Measurements from ENCODE around the gene PCK1.

The PCK1 gene

GRCh38 chr20:57540890-57541580 lies 19.9 kb upstream of the PCK1 start:
- no peak overlapping the region for H3K4me3 ChIP-seq (ENCODE audit: insufficient read depth in 1 of 2, low read depth in 1 of 2, low read length in 2 of 2)

GRCh38 chr20:57543754-57544153 lies 17.2 kb upstream of the PCK1 start:
- DNase-seq = no peak
- Histone ChIP-seq H3K4me2 (ENCODE audit: low read length, poor library complexity, severe bottlenecking) (no peak overlapping the region), H2AK5ac (ENCODE audit: low read length, severe bottlenecking) (no peak overlapping the region), H2BK120ac (ENCODE audit: low read depth, low read length) (no peak overlapping the region), H3K9ac (ENCODE audit: low read length) (no peak overlapping the region), H3K36me3 (ENCODE audit: control insufficient read depth in 1 of 2, insufficient read depth in 2 of 2, low read depth in 1 of 2, low read length in 2 of 2) (no peaks in the 10 kb centered on the region), H3K4me3 (ENCODE audit: insufficient read depth in 1 of 2, low read depth in 1 of 2, low read length in 2 of 2) (no peak overlapping the region), H4K91ac (ENCODE audit: low read length) (no peak overlapping the region), H2BK5ac (ENCODE audit: low read depth, low read length, poor library complexity, severe bottlenecking) (no peak overlapping the region), H4K8ac (ENCODE audit: low read length) (no peak overlapping the region), H3K14ac (ENCODE audit: low read length in 2 of 2) (no peak overlapping the region), H3K27ac (ENCODE audit: low read length, poor library complexity, severe bottlenecking) (no peak overlapping the region), H3K18ac (ENCODE audit: low read depth in 1 of 2, low read length in 2 of 2) (no peak overlapping the region), H3K27me3 (ENCODE audit: control insufficient read depth in 1 of 2, insufficient read depth in 1 of 2, low read length in 2 of 2) (peaks cover 39 to 80% of the 10 kb centered on the region in 2 experiments), H3K4ac (ENCODE audit: low read depth in 1 of 2, low read length in 2 of 2) (no peak overlapping the region), H2AFZ (ENCODE audit: low read depth, low read length) (no peak overlapping the region), H2BK12ac (ENCODE audit: low read length in 2 of 2) (no peak overlapping the region), H3K9me3 (ENCODE audit: control insufficient read depth, low read length) (no peaks in the 10 kb centered on the region), H3K23ac (ENCODE audit: low read length in 2 of 2) (no peak overlapping the region), H3K79me1 (replicated peaks; ENCODE audit: low read length, poor library complexity, severe bottlenecking) (no peaks in the 10 kb centered on the region), H2BK15ac (ENCODE audit: low read depth, poor library complexity, severe bottlenecking) (no peak overlapping the region), H3K4me1 (ENCODE audit: control insufficient read depth, insufficient read depth, low read depth, low read length) (no peaks in the 10 kb centered on the region)
- 38% methylated on average over 2 of the region's 2 CpGs for WGBS

More at GRCh38 chr20:57540890-57541580, 19.9 kb upstream of the PCK1 start:
- H3K36me3 ChIP-seq (ENCODE audit: control insufficient read depth in 1 of 2, insufficient read depth in 2 of 2, low read depth in 1 of 2, low read length in 2 of 2) = no peaks in the 10 kb centered on the region
- H3K79me1 ChIP-seq (replicated peaks; ENCODE audit: low read length, poor library complexity, severe bottlenecking) = no peaks in the 10 kb centered on the region
- H3K4ac ChIP-seq (ENCODE audit: low read depth in 1 of 2, low read length in 2 of 2) = no peak overlapping the region
- H3K14ac ChIP-seq (ENCODE audit: low read length in 2 of 2) = no peak overlapping the region
- peaks cover 42 to 80% of the 10 kb centered on the region in 2 experiments for H3K27me3 ChIP-seq (ENCODE audit: control insufficient read depth in 1 of 2, insufficient read depth in 1 of 2, low read length in 2 of 2)
- no peak overlapping the region for H2BK15ac ChIP-seq (ENCODE audit: low read depth, poor library complexity, severe bottlenecking)
- no peak overlapping the region for H2BK5ac ChIP-seq (ENCODE audit: low read depth, low read length, poor library complexity, severe bottlenecking)
- H3K9me3 ChIP-seq (ENCODE audit: control insufficient read depth, low read length) = peaks cover 11% of the 10 kb centered on the region
- H2BK120ac ChIP-seq (ENCODE audit: low read depth, low read length) = no peak overlapping the region
- no peak overlapping the region for H4K91ac ChIP-seq (ENCODE audit: low read length)
- H3K18ac ChIP-seq (ENCODE audit: low read depth in 1 of 2, low read length in 2 of 2) = no peak overlapping the region
- H2AFZ ChIP-seq (ENCODE audit: low read depth, low read length) = no peak overlapping the region
- no peak for DNase-seq
- H3K9ac ChIP-seq (ENCODE audit: low read length) = no peak overlapping the region
- no peak overlapping the region for H3K27ac ChIP-seq (ENCODE audit: low read length, poor library complexity, severe bottlenecking)
- no peaks in the 10 kb centered on the region for H3K4me1 ChIP-seq (ENCODE audit: control insufficient read depth, insufficient read depth, low read depth, low read length)
- no peak overlapping the region for H3K4me2 ChIP-seq (ENCODE audit: low read length, poor library complexity, severe bottlenecking)
- H2AK5ac ChIP-seq (ENCODE audit: low read length, severe bottlenecking) = no peak overlapping the region
- 80% methylated on average over 17 of the region's 17 CpGs for WGBS
- no peak overlapping the region for H4K8ac ChIP-seq (ENCODE audit: low read length)
- no peak overlapping the region for H2BK12ac ChIP-seq (ENCODE audit: low read length in 2 of 2)
- no peak overlapping the region for H3K23ac ChIP-seq (ENCODE audit: low read length in 2 of 2)

- no peak overlapping the region for H2BK120ac ChIP-seq (ENCODE audit: low read depth, low read length)
- H3K27ac ChIP-seq (ENCODE audit: low read length, poor library complexity, severe bottlenecking) = no peak overlapping the region
- H3K4me3 ChIP-seq (ENCODE audit: insufficient read depth in 1 of 2, low read depth in 1 of 2, low read length in 2 of 2) = no peak overlapping the region
- no peaks in the 10 kb centered on the region for H3K9me3 ChIP-seq (ENCODE audit: control insufficient read depth, low read length)
- H2AFZ ChIP-seq (ENCODE audit: low read depth, low read length) = no peak overlapping the region
- no peak overlapping the region for H2AK5ac ChIP-seq (ENCODE audit: low read length, severe bottlenecking)
- H2BK15ac ChIP-seq (ENCODE audit: low read depth, poor library complexity, severe bottlenecking) = no peak overlapping the region
- no peaks in the 10 kb centered on the region for H3K79me1 ChIP-seq (replicated peaks; ENCODE audit: low read length, poor library complexity, severe bottlenecking)
- no peaks in the 10 kb centered on the region for H3K4me1 ChIP-seq (ENCODE audit: control insufficient read depth, insufficient read depth, low read depth, low read length)
- peaks cover 39 to 85% of the 10 kb centered on the region in 2 experiments for H3K27me3 ChIP-seq (ENCODE audit: control insufficient read depth in 1 of 2, insufficient read depth in 1 of 2, low read length in 2 of 2)
- no peak overlapping the region for H3K18ac ChIP-seq (ENCODE audit: low read depth in 1 of 2, low read length in 2 of 2)
- H4K8ac ChIP-seq (ENCODE audit: low read length) = no peak overlapping the region
- H3K23ac ChIP-seq (ENCODE audit: low read length in 2 of 2) = no peak overlapping the region
- H2BK5ac ChIP-seq (ENCODE audit: low read depth, low read length, poor library complexity, severe bottlenecking) = no peak overlapping the region
- H3K4ac ChIP-seq (ENCODE audit: low read depth in 1 of 2, low read length in 2 of 2) = no peak overlapping the region
- H3K14ac ChIP-seq (ENCODE audit: low read length in 2 of 2) = no peak overlapping the region
- no peaks in the 10 kb centered on the region for H3K36me3 ChIP-seq (ENCODE audit: control insufficient read depth in 1 of 2, insufficient read depth in 2 of 2, low read depth in 1 of 2, low read length in 2 of 2)
- H2BK12ac ChIP-seq (ENCODE audit: low read length in 2 of 2) = no peak overlapping the region
- H4K91ac ChIP-seq (ENCODE audit: low read length) = no peak overlapping the region
- 74% methylated on average over 12 of the region's 12 CpGs for WGBS
- H3K4me2 ChIP-seq (ENCODE audit: low read length, poor library complexity, severe bottlenecking) = no peak overlapping the region
- no peak overlapping the region for H3K9ac ChIP-seq (ENCODE audit: low read length)
- no peak for DNase-seq
Measured at GRCh38 chr20:57544838-57545564, 15.9 kb upstream of the PCK1 start.

GRCh38 chr20:57545927-57546662 lies 14.8 kb upstream of the PCK1 start:
- no peak overlapping the region for H3K9ac ChIP-seq (ENCODE audit: low read length)
- H3K9me3 ChIP-seq (ENCODE audit: control insufficient read depth, low read length) = no peaks in the 10 kb centered on the region
- no peak overlapping the region for H3K18ac ChIP-seq (ENCODE audit: low read depth in 1 of 2, low read length in 2 of 2)
- no peak overlapping the region for H2BK12ac ChIP-seq (ENCODE audit: low read length in 2 of 2)
- no peak overlapping the region for H3K4me2 ChIP-seq (ENCODE audit: low read length, poor library complexity, severe bottlenecking)
- H3K4me1 ChIP-seq (ENCODE audit: control insufficient read depth, insufficient read depth, low read depth, low read length) = no peaks in the 10 kb centered on the region
- no peak overlapping the region for H3K4ac ChIP-seq (ENCODE audit: low read depth in 1 of 2, low read length in 2 of 2)
- no peak overlapping the region for H3K23ac ChIP-seq (ENCODE audit: low read length in 2 of 2)
- peaks cover 31 to 83% of the 10 kb centered on the region in 2 experiments for H3K27me3 ChIP-seq (ENCODE audit: control insufficient read depth in 1 of 2, insufficient read depth in 1 of 2, low read length in 2 of 2)
- DNase-seq = no peak
- WGBS = 81% methylated on average over 12 of the region's 12 CpGs
- H3K27ac ChIP-seq (ENCODE audit: low read length, poor library complexity, severe bottlenecking) = no peak overlapping the region
- no peak overlapping the region for H4K8ac ChIP-seq (ENCODE audit: low read length)
- H2AFZ ChIP-seq (ENCODE audit: low read depth, low read length) = no peak overlapping the region
- H2AK5ac ChIP-seq (ENCODE audit: low read length, severe bottlenecking) = no peak overlapping the region
- H2BK120ac ChIP-seq (ENCODE audit: low read depth, low read length) = no peak overlapping the region
- no peaks in the 10 kb centered on the region for H3K36me3 ChIP-seq (ENCODE audit: control insufficient read depth in 1 of 2, insufficient read depth in 2 of 2, low read depth in 1 of 2, low read length in 2 of 2)
- no peak overlapping the region for H4K91ac ChIP-seq (ENCODE audit: low read length)
- no peak overlapping the region for H2BK15ac ChIP-seq (ENCODE audit: low read depth, poor library complexity, severe bottlenecking)
- H3K14ac ChIP-seq (ENCODE audit: low read length in 2 of 2) = no peak overlapping the region
- H2BK5ac ChIP-seq (ENCODE audit: low read depth, low read length, poor library complexity, severe bottlenecking) = no peak overlapping the region
- no peak overlapping the region for H3K4me3 ChIP-seq (ENCODE audit: insufficient read depth in 1 of 2, low read depth in 1 of 2, low read length in 2 of 2)
- no peaks in the 10 kb centered on the region for H3K79me1 ChIP-seq (replicated peaks; ENCODE audit: low read length, poor library complexity, severe bottlenecking)

Data from mesenchymal stem cell (in vitro differentiated cells and primary cell).